NCI-H146 (cell line): Measurements from ENCODE around the gene STK24.

Experiments
- DNase-seq: peaks from one replicate; lab custom pipeline; 2025; lab: John Stamatoyannopoulos, UW

Gene STK24

GRCh38 chr13:98406971-98407370, 169.9 kb downstream of the STK24 start:
- no peak for DNase-seq

GRCh38 chr13:98406427-98406826, 170.5 kb downstream of the STK24 start:
- peak; percentile 50 for DNase-seq

GRCh38 chr13:98405690-98406344, 171.1 kb downstream of the STK24 start:
- peak; percentile 96 for DNase-seq

GRCh38 chr13:98405107-98405571, 171.8 kb downstream of the STK24 start:
- DNase-seq = peak; percentile 48

GRCh38 chr13:98403076-98403475, 173.8 kb downstream of the STK24 start:
- DNase-seq = no peak

- no peak for DNase-seq
Observed at GRCh38 chr13:98401934-98402333, 175.0 kb downstream of the STK24 start.

GRCh38 chr13:98399756-98400155, 177.2 kb downstream of the STK24 start:
- no peak for DNase-seq

- DNase-seq = no peak
Observed at GRCh38 chr13:98398581-98398980, 178.3 kb downstream of the STK24 start.

- DNase-seq = no peak
Observed at GRCh38 chr13:98397861-98398260, 179.0 kb downstream of the STK24 start.

- no peak for DNase-seq
Observed at GRCh38 chr13:98397221-98397620, 179.7 kb downstream of the STK24 start.

- no peak for DNase-seq
Observed at GRCh38 chr13:98396071-98396710, 180.7 kb downstream of the STK24 start.
